Caco-2 (cell line): ENCODE results near the gene NUDT3. TPM values are rescaled to one million over a fixed set of nuclear protein-coding genes. Genes with fewer than 3 reads are reported as not detected.
"Not testable (repeated sequence)": the region's sequence is repeated elsewhere in the genome, so short reads cannot be mapped to it uniquely, and the experiment has no call there.

Experiments
- BruUV-seq: library from RNA; stranded (reverse); fragments of 400-500 nt; replicated peaks from 2 replicates; lab custom pipeline; 2021; lab: Mats Ljungman, UMichigan
- CTCF ChIA-PET: fragments of 300-600 bp; sonication (Branson Sonifier 250); formaldehyde crosslinking; loops from one replicate; lab custom pipeline; 2022; ENCODE audit warnings: antibody characterized with exemption; lab: Charles Lee
- POLR2A ChIA-PET: fragments of 300-600 bp; sonication (Branson Sonifier 250); formaldehyde crosslinking; loops from one replicate; lab custom pipeline; 2022; ENCODE audit warnings: antibody characterized with exemption; lab: Charles Lee
- DNase-seq, 2 experiments: peaks; one replicate each; pipeline versions ENCODE4 v3.0.0 to v3.0.0-alpha.2; 2020 to 2022
- H3K27me3 ChIP-seq: replicated peaks from 2 replicates; pipeline ENCODE4 v1.6.0; 2011; ENCODE audit warnings: low read length; ENCODE audit not compliant: control insufficient read depth, insufficient read depth
- H3K36me3 ChIP-seq: 2 replicates; pipeline ENCODE4 v1.5.1; 2011; ENCODE audit warnings: low read length; ENCODE audit not compliant: control insufficient read depth, insufficient read depth
- H3K4me1 ChIP-seq: fragments of 250-450 bp; sonication (Bioruptor Pico); 2 replicates; pipeline ENCODE4 v1.5.1; 2020; ENCODE audit warnings: mild to moderate bottlenecking
- H3K4me3 ChIP-seq: 2 replicates; pipeline ENCODE4 v1.5.1; 2011; ENCODE audit warnings: low read depth, mild to moderate bottlenecking, control low read depth, low read length
- H3K9me3 ChIP-seq: fragments of 250-450 bp; sonication (Bioruptor Pico); 2 replicates; pipeline ENCODE4 v1.5.1; 2020; ENCODE audit warnings: mild to moderate bottlenecking, moderate library complexity
- H3K27ac Mint-ChIP-seq: one replicate; pipeline ENCODE4 v1.8.0; 2022; ENCODE audit warnings: mixed read lengths; ENCODE audit not compliant: unreplicated experiment
- H3K27me3 Mint-ChIP-seq: one replicate; pipeline ENCODE4 v1.8.0; 2022; ENCODE audit warnings: mixed read lengths; ENCODE audit not compliant: insufficient read depth, unreplicated experiment
- H3K36me3 Mint-ChIP-seq: one replicate; pipeline ENCODE4 v1.8.0; 2022; ENCODE audit warnings: mild to moderate bottlenecking, mixed read lengths; ENCODE audit not compliant: insufficient read depth, unreplicated experiment
- H3K4me1 Mint-ChIP-seq: one replicate; pipeline ENCODE4 v1.8.0; 2022; ENCODE audit warnings: low read depth, mixed read lengths; ENCODE audit not compliant: unreplicated experiment
- H3K4me3 Mint-ChIP-seq: one replicate; pipeline ENCODE4 v1.8.0; 2022; ENCODE audit warnings: mild to moderate bottlenecking, moderate library complexity, mixed read lengths; ENCODE audit not compliant: unreplicated experiment
- H3K9me3 Mint-ChIP-seq: one replicate; pipeline ENCODE4 v1.8.0; 2022; ENCODE audit warnings: mixed read lengths; ENCODE audit not compliant: unreplicated experiment
- CTCF ChIP-seq, 2 experiments: fragments of 200-600 bp in 1 of 2; IDR thresholded peaks; 1 replicate in 1 of 2; 2 replicates in 1 of 2; pipeline versions ENCODE4 v1.5.1 to v1.8.0; 2011 to 2022; ENCODE audit warnings: antibody characterized with exemption in 1 of 2, control low read depth in 1 of 2, inconsistent platforms in 1 of 2, low read depth in 1 of 2, low read length in 1 of 2, mild to moderate bottlenecking in 1 of 2, moderate library complexity in 1 of 2; ENCODE audit not compliant: insufficient read depth in 1 of 2, severe bottlenecking in 1 of 2, unreplicated experiment in 1 of 2
- intact Hi-C: fragments of 100-400 bp; cut with micrococcal nuclease; formaldehyde crosslinking; loops from one replicate; pipeline ENCODE4 v1.10.0; 2022; ENCODE audit not compliant: unreplicated experiment
- total RNA-seq: library from RNA; stranded (reverse); gene quantifications from 2 replicates; pipeline ENCODE4 v1.2.3, GENCODE V29; 2022

NUDT3 gene
- total RNA-seq, 1 experiment from 2014 or later = 22.9 TPM

DNA sequence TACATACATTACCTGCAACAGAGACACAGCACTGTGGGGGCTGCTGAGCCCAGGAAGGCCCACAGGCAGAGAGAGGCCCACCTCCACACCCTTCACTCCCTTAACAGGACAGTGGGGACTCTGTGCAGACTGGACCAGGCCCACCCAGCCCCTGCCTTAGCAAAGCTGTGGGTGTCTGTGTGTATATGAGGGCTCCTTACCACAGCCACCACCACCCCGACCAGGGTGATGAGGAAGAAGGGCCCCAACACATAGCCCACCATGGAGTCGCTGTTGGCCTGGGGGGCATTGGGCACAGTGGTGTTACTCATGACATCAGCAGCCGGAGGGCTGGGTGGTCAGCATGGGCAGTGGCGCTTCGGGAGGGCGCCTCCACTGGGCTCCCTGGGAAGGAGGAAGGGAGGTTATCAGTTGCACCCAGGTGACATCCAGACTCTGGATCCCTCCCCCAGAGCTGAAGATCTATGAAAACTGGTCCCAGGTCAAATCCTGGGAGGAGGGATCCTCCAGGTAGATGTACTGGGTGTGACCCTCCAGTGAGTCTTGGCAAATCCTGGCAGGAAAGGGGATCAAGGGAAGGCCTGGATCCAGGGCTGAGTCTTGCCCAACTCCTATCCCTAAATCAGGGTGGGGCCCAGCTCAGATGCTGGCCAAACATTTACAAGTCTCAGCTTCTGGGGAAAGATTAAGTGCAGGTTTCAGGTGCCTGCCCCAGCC is 144.8 kb downstream of the NUDT3 start:
- intact Hi-C loops = loop anchor here (2.0 to 10.0 kb wide), 3 partner anchors 50 to 357 kb away; partner anchors contain the start of gene NUDT3
- Histone ChIP-seq H3K4me1 (peaks cover 11% of the 10 kb centered on the region; the same call in 1 of the 2 replicates), H3K9me3 (no peaks in the 10 kb centered on the region), H3K4me3 (no peak overlapping the region), H3K27me3 (no peaks in the 10 kb centered on the region), H3K36me3 (no peaks in the 10 kb centered on the region)
- Mint-ChIP-seq H3K9me3 (no peaks in the 10 kb centered on the region), H3K27ac (peak overlapping the region; percentile 80), H3K4me1 (peaks cover 7% of the 10 kb centered on the region), H3K36me3 (peaks cover 42% of the 10 kb centered on the region), H3K4me3 (peak overlapping the region; percentile 87), H3K27me3 (no peaks in the 10 kb centered on the region)
- no peak for TF ChIP-seq CTCF (IDR thresholded peaks at IDR 0.05; ENCODE audit: insufficient read depth in 1 of 2, low read depth in 1 of 2, low read length in 1 of 2, severe bottlenecking in 1 of 2, unreplicated experiment in 1 of 2)
- CTCF ChIA-PET = interaction anchor here (0.6 to 4.9 kb wide), 2 partner anchors 18 to 168 kb away, joined by 5 to 115 read pairs; no protein-coding TSS in a partner anchor
- POLR2A ChIA-PET = interaction anchor here (3.0 kb wide), 1 partner anchor 168 kb away, joined by 17 read pairs; no protein-coding TSS in a partner anchor
- no peak for DNase-seq
- BruUV-seq = no TSS peak

- Mint-ChIP-seq H3K27me3 (no peaks in the 10 kb centered on the region), H3K9me3 (no peaks in the 10 kb centered on the region), H3K4me1 (peaks cover 7% of the 10 kb centered on the region), H3K36me3 (peaks cover 44% of the 10 kb centered on the region), H3K4me3 (peak overlapping the region; percentile 19), H3K27ac (peak overlapping the region; percentile 78)
- no peaks in the 10 kb centered on the region for H3K27me3 ChIP-seq
- TF ChIP-seq CTCF (IDR thresholded peaks at IDR 0.05; ENCODE audit: insufficient read depth in 1 of 2, low read depth in 1 of 2, low read length in 1 of 2, severe bottlenecking in 1 of 2, unreplicated experiment in 1 of 2) = peak; percentile 47 to 57
- peak in 1 of 2 experiments; percentile 71 for DNase-seq
- ChIA-PET CTCF (interaction anchor here (0.6 to 4.9 kb wide), 2 partner anchors 17 to 169 kb away, joined by 5 to 115 read pairs; no protein-coding TSS in a partner anchor), POLR2A (no interaction called here)
- H3K4me3 ChIP-seq = no peak overlapping the region
- intact Hi-C loops = loop anchor here (5.0 to 10.0 kb wide), 2 partner anchors 49 to 358 kb away; no protein-coding TSS in a partner anchor
- BruUV-seq = no TSS peak
- no peaks in the 10 kb centered on the region for H3K9me3 ChIP-seq
- peaks cover 11% of the 10 kb centered on the region; the same call in 1 of the 2 replicates for H3K4me1 ChIP-seq
- H3K36me3 ChIP-seq = no peaks in the 10 kb centered on the region; the same call in 1 of the 2 replicates
Measured at GRCh38 chr6:34246563-34247391, 145.7 kb downstream of the NUDT3 start.

DNA sequence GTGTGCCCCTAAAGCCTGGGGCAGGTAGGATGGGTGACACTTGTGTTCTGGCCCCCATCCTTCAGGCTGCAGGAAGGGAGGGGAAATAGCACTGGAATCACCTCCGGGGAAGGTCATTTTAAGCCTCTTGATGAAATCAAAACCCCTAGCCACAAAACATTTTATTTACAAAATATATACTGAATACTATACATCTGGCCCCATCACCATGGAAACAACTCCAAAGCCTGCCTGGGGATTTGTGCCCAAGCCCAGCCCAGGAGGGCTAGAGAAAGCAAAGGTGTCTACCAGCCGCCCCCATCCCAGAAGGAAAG is 146.3 kb downstream of the NUDT3 start:
- no peak for TF ChIP-seq CTCF (IDR thresholded peaks at IDR 0.05; ENCODE audit: insufficient read depth in 1 of 2, low read depth in 1 of 2, low read length in 1 of 2, severe bottlenecking in 1 of 2, unreplicated experiment in 1 of 2)
- H3K9me3 ChIP-seq = no peaks in the 10 kb centered on the region
- DNase-seq = no peak
- H3K4me1 ChIP-seq = peaks cover 11% of the 10 kb centered on the region; the same call in 1 of the 2 replicates
- Mint-ChIP-seq H3K4me3 (no peak overlapping the region), H3K27me3 (no peaks in the 10 kb centered on the region), H3K4me1 (peaks cover 7% of the 10 kb centered on the region), H3K27ac (no peak overlapping the region), H3K9me3 (no peaks in the 10 kb centered on the region), H3K36me3 (peaks cover 49% of the 10 kb centered on the region)
- ChIA-PET POLR2A (no interaction called here), CTCF (interaction anchor here (4.9 kb wide), 1 partner anchor 170 kb away, joined by 115 read pairs; no protein-coding TSS in a partner anchor)
- no peak overlapping the region for H3K4me3 ChIP-seq
- intact Hi-C loops = loop anchor here (5.0 to 10.0 kb wide), 2 partner anchors 49 to 359 kb away; no protein-coding TSS in a partner anchor
- H3K27me3 ChIP-seq = no peaks in the 10 kb centered on the region
- no peaks in the 10 kb centered on the region; the same call in 1 of the 2 replicates for H3K36me3 ChIP-seq
- no TSS peak for BruUV-seq

- POLR2A ChIA-PET = not testable (repeated sequence)
Measured at GRCh38 chr6:34245761-34246140, 146.7 kb downstream of the NUDT3 start.

More at GRCh38 chr6:34245761-34246140, 146.7 kb downstream of the NUDT3 start:
- H3K36me3 ChIP-seq, BruUV-seq, H3K27me3 Mint-ChIP-seq, H3K9me3 ChIP-seq, DNase-seq, H3K4me1 Mint-ChIP-seq, H3K27me3 ChIP-seq, H3K9me3 Mint-ChIP-seq, H3K4me3 ChIP-seq, H3K27ac Mint-ChIP-seq, H3K4me3 Mint-ChIP-seq: not testable (repeated sequence)
- CTCF ChIA-PET = interaction anchor here (4.9 kb wide), 1 partner anchor 170 kb away, joined by 115 read pairs; no protein-coding TSS in a partner anchor
- H3K36me3 Mint-ChIP-seq = peaks cover 53% of the 10 kb centered on the region
- H3K4me1 ChIP-seq = peaks cover 11% of the 10 kb centered on the region
- intact Hi-C loops = loop anchor here (5.0 to 10.0 kb wide), 2 partner anchors 48 to 359 kb away; no protein-coding TSS in a partner anchor
